Heart right ventricle (tissue), 16 donors: ENCODE results near the gene MAN1A1. TPM values are rescaled to one million over a fixed set of nuclear protein-coding genes. Genes with fewer than 3 reads are reported as not detected.

Experiments used
- ATAC-seq, 8 donors: fragments of 200-7000 bp; cut with Tn5 transposase; one replicate each; pipeline ENCODE4 v1.9.1; 2020; ENCODE audit warnings: mild to moderate bottlenecking in 8 of 8, moderate library complexity in 8 of 8, moderate number of reproducible peaks in 1 of 8
- DNase-seq, 2 donors: peaks; one replicate each; pipeline ENCODE4 v3.0.0-alpha.2; 2020
- H3K27ac ChIP-seq, 10 donors: fragments of 200-600 bp; sonication (generic) in 2 of 10; one replicate each; pipeline versions ENCODE4 v1.5.0 to v1.8.0; 2020 to 2022; ENCODE audit warnings: mild to moderate bottlenecking in 3 of 10
- H3K27me3 ChIP-seq, 7 donors: fragments of 200-600 bp; one replicate each; pipeline ENCODE4 v1.8.0; 2021 to 2022; ENCODE audit warnings: mild to moderate bottlenecking in 2 of 7
- H3K36me3 ChIP-seq, 9 donors: fragments of 200-600 bp; sonication (generic) in 1 of 9; one replicate each; pipeline versions ENCODE4 v1.5.0 to v1.8.0; 2020 to 2022; ENCODE audit warnings: mild to moderate bottlenecking in 2 of 9
- H3K4me1 ChIP-seq, 9 donors: fragments of 200-600 bp; sonication (generic) in 1 of 9; one replicate each; pipeline versions ENCODE4 v1.5.0 to v1.8.0; 2020 to 2022; ENCODE audit warnings: mild to moderate bottlenecking in 4 of 9
- H3K4me3 ChIP-seq, 10 donors: fragments of 200-600 bp; sonication (generic) in 2 of 10; one replicate each; pipeline versions ENCODE4 v1.5.0 to v1.8.0; 2020 to 2022; ENCODE audit warnings: mild to moderate bottlenecking in 7 of 10, moderate library complexity in 2 of 10
- H3K9me3 ChIP-seq, 11 donors: fragments of 200-600 bp in 10 of 11; sonication (generic) in 2 of 11; one replicate each; pipeline versions ENCODE4 v1.5.0 to v1.8.0; 2013 to 2022; ENCODE audit warnings: mild to moderate bottlenecking in 2 of 11, control low read depth in 1 of 11, moderate library complexity in 1 of 11
- CTCF ChIP-seq, 9 donors: fragments of 200-600 bp; sonication (generic) in 2 of 9; IDR thresholded peaks; one replicate each; pipeline versions ENCODE4 v1.5.0 to v1.8.0; 2021 to 2022; ENCODE audit warnings: antibody characterized with exemption in 9 of 9, mild to moderate bottlenecking in 5 of 9, moderate library complexity in 1 of 9
- WGBS, 2 donors: extraction: QIAGEN DNeasy Blood & Tissue Kit; methylation state at CpG; one replicate each; pipeline ENCODE4 v1.1.7; 2013; ENCODE audit warnings: inconsistent platforms in 1 of 2; 5-methylcytosine and 5-hydroxymethylcytosine counted together
- intact Hi-C, 10 donors: fragments of 100-400 bp; cut with DNase I; formaldehyde crosslinking; loops; one replicate each; pipeline versions ENCODE4 v1.11.1 to v1.14.2; 2022
- polyA plus RNA-seq, 2 donors: library from polyadenylated mRNA; stranded (reverse); fragments of 200-250 nt; gene quantifications; one replicate each; pipeline ENCODE4 v1.2.3, GENCODE V29; 2013
- total RNA-seq, 10 donors: library from RNA; stranded (reverse); fragmentation: NEBNext Ultra II Directional in 3 of 10; extraction: Animal tissue kit (Norgen Biotek cat#: 25700) in 3 of 10; gene quantifications; one replicate each; pipeline versions ENCODE4 v1.2.1 to v1.2.4, GENCODE V29; 2021 to 2023
- donor health status: Arrhythmogenic right ventricular cardiomyopathy.
- donor health status: ischemic (EF 13 %, LVEDD 7.1; RV severe dilation, severe dysfunction).
- donor health status: healthy with polysubstance abuse.
- donor health status: DM: no; HTN: yes; CAD: no.
- donor health status: DM: no; HTN: no; CAD: no.
- donor health status: ischemic (EF 25% LVEDD 6.9; RV normal size, moderate dysfunction).
- donor health status: ischemic (EF 25% LVEDD 5.7; RV mildly dilated, moderate dysfunction).
- donor health status: healthy.
- donor health status: DM: yes; HTN: yes; CAD: no.
- donor health status: Ischemic cardiomyopathy.
- donor health status: ischemic (EF 35%, LVEDD 5.7; RV mildly dilated, moderate dysfunction).
- donor health status: nonischemic (EF 11% LVEDD 7.7; RV severe dilation, severe dysfunction).
- donor health status: DM: yes; HTN: yes; CAD: no.
- donor health status: PGD.
- donor health status: ischemic (EF 29% LVEDD 5.4; RV normal size, mild dysfunction).
- donor health status: nonischemic (EF 23%, LVEDD 6.1; RV moderate dilation, normal function).

MAN1A1 gene
- total and polyA plus RNA-seq, 12 donors = 6.2 to 22.0 (median 10.2) TPM

DNA sequence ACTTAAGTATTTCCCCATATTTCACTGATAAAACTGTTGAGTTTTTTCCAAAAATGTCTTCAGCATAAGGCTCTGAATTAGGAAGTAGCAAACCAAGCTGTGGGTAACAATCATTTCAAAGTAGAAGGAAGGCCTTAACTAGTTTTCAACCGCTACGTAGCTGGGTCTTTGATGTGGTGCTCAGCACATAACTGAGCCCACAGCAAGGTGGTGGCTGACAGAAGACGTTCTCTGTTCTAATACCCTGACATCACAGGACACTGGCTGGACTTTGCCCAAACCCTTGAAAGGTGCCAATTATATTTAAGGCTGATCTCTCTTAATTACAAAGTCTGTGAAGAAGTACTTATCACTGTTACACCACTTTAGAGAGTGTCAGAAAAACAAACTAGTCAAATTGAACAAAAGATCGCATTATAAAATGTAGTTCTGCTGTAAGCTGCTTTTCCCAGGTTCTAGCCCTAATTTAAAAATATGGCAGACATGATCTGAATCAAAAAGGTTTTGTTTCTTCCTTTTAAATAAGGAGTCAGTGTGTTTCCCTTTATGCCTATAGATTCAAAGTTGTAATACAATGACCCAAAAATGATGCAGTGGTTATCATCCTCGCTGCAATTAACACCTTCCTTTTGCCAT lies 26.7 kb downstream of the MAN1A1 start:
- intact Hi-C loops = no loop called here
- no peak overlapping the region for H3K4me3 ChIP-seq
- H3K9me3 ChIP-seq = no peaks in the 10 kb centered on the region
- H3K27me3 ChIP-seq = no peaks in the 10 kb centered on the region
- no peak for TF ChIP-seq CTCF (IDR thresholded peaks at IDR 0.05)
- H3K27ac ChIP-seq = no peak overlapping the region
- no peak for DNase-seq
- H3K4me1 ChIP-seq = peaks cover 0 to 19% (median 0%) of the 10 kb centered on the region in 9 donors
- ATAC-seq = peak in 2 of 8 donors; percentile 32 to 33
- WGBS, 2 donors = 86 to 93% methylated on average over 5 of the region's 5 CpGs
- peaks cover 0 to 24% (median 0%) of the 10 kb centered on the region in 9 donors for H3K36me3 ChIP-seq

DNA sequence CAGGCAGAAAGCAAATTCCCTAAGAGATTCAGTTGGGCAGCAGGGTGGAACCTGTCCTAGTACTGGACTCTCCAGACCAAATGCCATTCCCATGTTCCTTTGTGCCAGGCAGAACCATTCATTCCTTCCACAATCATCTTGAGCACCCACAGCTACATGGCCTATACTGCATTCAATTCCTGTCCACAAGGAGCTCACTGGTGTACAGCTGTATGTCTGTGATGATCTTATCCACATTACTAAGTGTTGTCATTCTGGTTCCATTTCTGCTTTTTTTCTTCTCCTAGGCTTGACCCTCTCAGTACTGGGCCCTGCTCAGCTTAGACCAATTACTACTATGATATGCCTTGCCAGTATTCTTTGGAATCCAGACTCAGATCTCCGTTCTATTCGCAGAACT lies 27.5 kb downstream of the MAN1A1 start:
- intact Hi-C loops = no loop called here
- Histone ChIP-seq H3K4me3 (no peak overlapping the region), H3K27me3 (no peaks in the 10 kb centered on the region), H3K4me1 (peaks cover 0 to 19% (median 0%) of the 10 kb centered on the region in 9 donors), H3K36me3 (peaks cover 0 to 23% (median 0%) of the 10 kb centered on the region in 9 donors), H3K27ac (no peak overlapping the region), H3K9me3 (no peaks in the 10 kb centered on the region)
- WGBS, 2 donors = 99 to 100% methylated on average over 2 of the region's 2 CpGs
- TF ChIP-seq CTCF (IDR thresholded peaks at IDR 0.05) = no peak
- ATAC-seq (peak in 1 of 8 donors; percentile 23), DNase-seq (no peak)

GRCh38 chr6:119319694-119320093 lies 29.9 kb downstream of the MAN1A1 start:
- no peaks in the 10 kb centered on the region for H3K9me3 ChIP-seq
- no peak for DNase-seq
- TF ChIP-seq CTCF (IDR thresholded peaks at IDR 0.05) = no peak

GRCh38 chr6:119318730-119319129 lies 30.8 kb downstream of the MAN1A1 start:
- no peak for DNase-seq
- no peak for ATAC-seq
- Histone ChIP-seq H3K27ac (no peak overlapping the region), H3K36me3 (peaks cover 0 to 5% (median 0%) of the 10 kb centered on the region in 9 donors), H3K4me1 (peaks cover 0 to 45% (median 18%) of the 10 kb centered on the region in 9 donors), H3K4me3 (no peak overlapping the region), H3K27me3 (no peaks in the 10 kb centered on the region), H3K9me3 (no peaks in the 10 kb centered on the region)
- 95 to 100% methylated on average over 1 of the region's 1 CpG for WGBS, 2 donors
- TF ChIP-seq CTCF (IDR thresholded peaks at IDR 0.05) = no peak
- intact Hi-C loops = no loop called here

More at GRCh38 chr6:119319694-119320093, 29.9 kb downstream of the MAN1A1 start:
- WGBS, 2 donors = 95 to 97% methylated on average over 2 of the region's 2 CpGs
- ATAC-seq = no peak
- no peaks in the 10 kb centered on the region for H3K27me3 ChIP-seq
- intact Hi-C loops = no loop called here
- peaks cover 0 to 36% (median 10%) of the 10 kb centered on the region in 9 donors for H3K4me1 ChIP-seq
- H3K27ac ChIP-seq = no peak overlapping the region
- no peak overlapping the region for H3K4me3 ChIP-seq
- H3K36me3 ChIP-seq = peaks cover 0 to 5% (median 0%) of the 10 kb centered on the region in 9 donors
